H1 (cell line): ENCODE results near the gene NDUFA9. TPM values are rescaled to one million over a fixed set of nuclear protein-coding genes. Genes with fewer than 3 reads are reported as not detected.

Source experiments
- CTCF ChIA-PET: fragments of 300-600 bp; sonication (Branson Sonifier 250); formaldehyde crosslinking; loops from one replicate; lab custom pipeline; 2021; ENCODE audit not compliant: partially characterized antibody; lab: Charles Lee
- POLR2A ChIA-PET: fragments of 300-600 bp; sonication (Branson Sonifier 250); formaldehyde crosslinking; loops from one replicate; lab custom pipeline; 2021; ENCODE audit warnings: inconsistent platforms; ENCODE audit not compliant: partially characterized antibody; lab: Charles Lee
- DNase-seq, 2 experiments: peaks; one replicate each; pipeline versions ENCODE4 v3.0.0 to v3.0.0-alpha.2; 2010 to 2022; ENCODE audit warnings: low spot score in 2 of 2, low read depth in 1 of 2, mixed read lengths in 1 of 2
- FAIRE-seq: peaks from 2 replicates; lab custom pipeline; 2011; peaks lifted over from hg19 to GRCh38; lab: Jason Lieb, UNC
- H2AFZ ChIP-seq: 2 replicates; pipeline ENCODE4 v1.8.1; 2012; ENCODE audit warnings: low read length, inconsistent platforms
- H2AK5ac ChIP-seq: 2 replicates; pipeline ENCODE4 v1.6.1; 2013; ENCODE audit warnings: low read depth, low read length
- H2BK120ac ChIP-seq: replicated peaks from 2 replicates; pipeline ENCODE3; 2013; ENCODE audit warnings: low read depth, low read length, inconsistent platforms
- H2BK12ac ChIP-seq: 2 replicates; pipeline ENCODE4 v1.6.1; 2013; ENCODE audit warnings: low read depth, low read length
- H2BK15ac ChIP-seq: 2 replicates; pipeline ENCODE4 v1.6.1; 2013; ENCODE audit warnings: low read length
- H2BK20ac ChIP-seq: 2 replicates; pipeline ENCODE4 v1.6.1; 2013; ENCODE audit warnings: low read length
- H2BK5ac ChIP-seq: 2 replicates; pipeline ENCODE4 v1.6.1; 2013; ENCODE audit warnings: low read depth, low read length
- H3K14ac ChIP-seq: 2 replicates; pipeline ENCODE4 v1.6.1; 2013; ENCODE audit warnings: inconsistent platforms; ENCODE audit not compliant: insufficient read length
- H3K18ac ChIP-seq: 2 replicates; pipeline ENCODE4 v1.6.1; 2013; ENCODE audit warnings: low read length; ENCODE audit errors: extremely low read depth
- H3K23ac ChIP-seq: 2 replicates; pipeline ENCODE4 v1.6.1; 2013; ENCODE audit warnings: inconsistent platforms; ENCODE audit not compliant: insufficient read length
- H3K23me2 ChIP-seq: 2 replicates; pipeline ENCODE4 v1.6.1; 2013; ENCODE audit warnings: low read depth, low read length
- H3K27ac ChIP-seq: 2 replicates; pipeline ENCODE4 v1.6.1; 2011; ENCODE audit warnings: low read depth, low read length, inconsistent platforms
- H3K27me3 ChIP-seq, 4 experiments: replicated peaks in 1 of 4; 1 replicate in 1 of 4; 2 replicates in 3 of 4; pipeline versions ENCODE4 v1.6.1 to v1.8.1; 2011 to 2013; ENCODE audit warnings: low read length in 3 of 4, mild to moderate bottlenecking in 3 of 4, inconsistent platforms in 2 of 4, mixed read lengths in 2 of 4, moderate library complexity in 1 of 4; ENCODE audit not compliant: control insufficient read depth in 3 of 4, insufficient read depth in 3 of 4; ENCODE audit errors: extremely low read depth in 1 of 4
- H3K36me3 ChIP-seq, 4 experiments: 2 replicates each; pipeline versions ENCODE4 v1.6.1 to v1.8.1; 2011 to 2013; ENCODE audit warnings: mild to moderate bottlenecking in 4 of 4, low read length in 3 of 4, moderate library complexity in 2 of 4, control low read depth in 1 of 4, inconsistent platforms in 1 of 4; ENCODE audit not compliant: insufficient read depth in 4 of 4, control insufficient read depth in 2 of 4
- H3K4ac ChIP-seq: replicated peaks from 2 replicates; pipeline ENCODE3; 2013; ENCODE audit warnings: low read length, low read depth, mixed read lengths, inconsistent platforms; ENCODE audit not compliant: insufficient read length
- H3K4me1 ChIP-seq, 4 experiments: replicated peaks in 1 of 4; 1 replicate in 1 of 4; 2 replicates in 3 of 4; pipeline versions ENCODE4 v1.6.1 to v1.8.1; 2011 to 2013; ENCODE audit warnings: low read length in 3 of 4, inconsistent platforms in 2 of 4, mixed read lengths in 1 of 4; ENCODE audit not compliant: insufficient read depth in 4 of 4, control insufficient read depth in 3 of 4
- H3K4me2 ChIP-seq, 2 experiments: 2 replicates each; pipeline versions ENCODE4 v1.6.1 to v1.8.1; 2011 to 2013; ENCODE audit warnings: low read depth in 2 of 2, low read length in 2 of 2, control low read depth in 1 of 2, inconsistent platforms in 1 of 2, mild to moderate bottlenecking in 1 of 2; ENCODE audit not compliant: insufficient read depth in 1 of 2
- H3K4me3 ChIP-seq, 4 experiments: fragments of 200-600, 300-600 bp in 1 of 4; sonication (generic), shearing (Covaris generic), sonication (Bioruptor Twin) in 1 of 4; 2 replicates each; pipeline versions ENCODE4 v1.5.1 to v1.8.1; 2011 to 2016; ENCODE audit warnings: low read length in 4 of 4, low read depth in 3 of 4, control low read depth in 2 of 4, inconsistent platforms in 2 of 4, mild to moderate bottlenecking in 2 of 4, mixed read lengths in 1 of 4, moderate library complexity in 1 of 4; ENCODE audit not compliant: insufficient read depth in 2 of 4; ENCODE audit errors: extremely low read depth in 1 of 4
- H3K56ac ChIP-seq: replicated peaks from 2 replicates; pipeline ENCODE3; 2013; ENCODE audit warnings: low read depth, mild to moderate bottlenecking, mixed read lengths, low read length, inconsistent platforms; ENCODE audit not compliant: insufficient read length
- H3K79me1 ChIP-seq: 2 replicates; pipeline ENCODE4 v1.6.1; 2013; ENCODE audit warnings: low read depth, low read length, control low read depth
- H3K79me2 ChIP-seq, 2 experiments: 2 replicates each; pipeline versions ENCODE4 v1.6.1 to v1.8.1; 2012 to 2013; ENCODE audit warnings: low read length in 2 of 2, mild to moderate bottlenecking in 2 of 2, inconsistent platforms in 1 of 2; ENCODE audit not compliant: insufficient read depth in 2 of 2, control insufficient read depth in 1 of 2
- H3K9ac ChIP-seq, 4 experiments: replicated peaks in 1 of 4; 1 replicate in 1 of 4; 2 replicates in 3 of 4; pipeline versions ENCODE4 v1.6.1 to v1.8.1; 2011 to 2013; ENCODE audit warnings: low read depth in 3 of 4, low read length in 3 of 4, control low read depth in 2 of 4, mild to moderate bottlenecking in 2 of 4, moderate library complexity in 2 of 4, inconsistent platforms in 1 of 4; ENCODE audit errors: extremely low read depth in 1 of 4
- H3K9me3 ChIP-seq, 2 experiments: 2 replicates each; pipeline versions ENCODE4 v1.6.1 to v1.8.1; 2012 to 2013; ENCODE audit warnings: mild to moderate bottlenecking in 2 of 2, moderate library complexity in 2 of 2, control low read depth in 1 of 2, inconsistent platforms in 1 of 2, low read depth in 1 of 2, low read length in 1 of 2, mixed read lengths in 1 of 2; ENCODE audit not compliant: insufficient read depth in 2 of 2
- H4K20me1 ChIP-seq, 2 experiments: replicated peaks in 1 of 2; 2 replicates each; pipeline versions ENCODE3 to v1.8.1; 2011 to 2013; ENCODE audit warnings: inconsistent platforms in 2 of 2, low read length in 2 of 2, mild to moderate bottlenecking in 1 of 2; ENCODE audit not compliant: insufficient read depth in 2 of 2, control insufficient read depth in 1 of 2
- H4K5ac ChIP-seq: 2 replicates; pipeline ENCODE4 v1.6.1; 2013; ENCODE audit warnings: low read length, low read depth, mixed read lengths, inconsistent platforms; ENCODE audit not compliant: insufficient read length
- H4K8ac ChIP-seq: 2 replicates; pipeline ENCODE4 v1.8.0; 2013; ENCODE audit warnings: mild to moderate bottlenecking, moderate library complexity, low read length, inconsistent platforms; ENCODE audit not compliant: insufficient read depth; ENCODE audit errors: extremely low read depth
- H4K91ac ChIP-seq: replicated peaks from 2 replicates; pipeline ENCODE3; 2013; ENCODE audit warnings: low read length, mixed read lengths, inconsistent platforms; ENCODE audit not compliant: insufficient read length
- CHD2 ChIP-seq: IDR thresholded peaks from 2 replicates; pipeline ENCODE4 v1.6.1; 2012; ENCODE audit warnings: low read length, improper control_type of control experiment
- CTBP2 ChIP-seq: IDR thresholded peaks from 2 replicates; pipeline ENCODE4 v1.7.0; 2011; ENCODE audit warnings: borderline replicate concordance, mild to moderate bottlenecking, moderate library complexity, mixed read lengths, low read length; ENCODE audit not compliant: insufficient read depth, insufficient read length
- JUN ChIP-seq: IDR thresholded peaks from 2 replicates; pipeline ENCODE4 v1.6.1; 2011; ENCODE audit warnings: low read depth, mild to moderate bottlenecking, improper control_type of control experiment, low read length
- MAFK ChIP-seq: IDR thresholded peaks from 2 replicates; pipeline ENCODE4 v1.6.1; 2012; ENCODE audit warnings: low read depth, mild to moderate bottlenecking, improper control_type of control experiment, low read length
- RBBP5 ChIP-seq: IDR thresholded peaks from 2 replicates; pipeline ENCODE4 v1.7.1; 2012; ENCODE audit warnings: low read depth, mild to moderate bottlenecking, inconsistent platforms, low read length, moderate library complexity, borderline replicate concordance
- TEAD4 ChIP-seq: IDR thresholded peaks from 2 replicates; pipeline ENCODE4 v1.6.1; 2012; ENCODE audit warnings: low read depth, low read length, inconsistent platforms, mixed read lengths
- WGBS, 2 experiments: shearing (Covaris generic) in 1 of 2; methylation state at CpG; one replicate each; pipeline versions ENCODE4 v1.1.6 to v1.1.7; 2013 to 2015; ENCODE audit warnings: low lambda C conversion rate in 2 of 2, mixed read lengths in 2 of 2, inconsistent platforms in 1 of 2, low coverage in 1 of 2, missing lambda C conversion rate in 1 of 2; ENCODE audit not compliant: insufficient replicate concordance in 2 of 2, insufficient coverage in 1 of 2, insufficient read length in 1 of 2; ENCODE audit errors: extremely low coverage in 1 of 2, missing lambda C conversion rate in 1 of 2; 5-methylcytosine and 5-hydroxymethylcytosine counted together
- polyA plus RNA-seq, 7 experiments: library from polyadenylated mRNA; depleted of rRNA in 3 of 7; stranded (reverse) in 5 of 7; unstranded in 2 of 7; fragments of >200 nt in 5 of 7; fragments of 200-250 nt in 2 of 7; gene quantifications; 1 replicate in 5 of 7; 2 replicates in 1 of 7; 4 replicates in 1 of 7; pipeline versions ENCODE4 v1.2.1 to v1.2.3, GENCODE V29; 2011 to 2013; ENCODE audit warnings: missing spikeins in 2 of 7, mixed read lengths in 2 of 7
- total RNA-seq: library from RNA; stranded (reverse); fragmentation: NEBNext Ultra II Directional; extraction: Animal tissue kit (Norgen Biotek cat#: 25700); gene quantifications from 2 replicates; pipeline ENCODE4 v1.2.1, GENCODE V29; 2021

The NDUFA9 gene
- total and polyA plus RNA-seq, 2 of the 8 experiments (the other 6 are each of a cell fraction or from before 2014, with no cell fraction given): 50.2 to 67.0 TPM

DNA sequence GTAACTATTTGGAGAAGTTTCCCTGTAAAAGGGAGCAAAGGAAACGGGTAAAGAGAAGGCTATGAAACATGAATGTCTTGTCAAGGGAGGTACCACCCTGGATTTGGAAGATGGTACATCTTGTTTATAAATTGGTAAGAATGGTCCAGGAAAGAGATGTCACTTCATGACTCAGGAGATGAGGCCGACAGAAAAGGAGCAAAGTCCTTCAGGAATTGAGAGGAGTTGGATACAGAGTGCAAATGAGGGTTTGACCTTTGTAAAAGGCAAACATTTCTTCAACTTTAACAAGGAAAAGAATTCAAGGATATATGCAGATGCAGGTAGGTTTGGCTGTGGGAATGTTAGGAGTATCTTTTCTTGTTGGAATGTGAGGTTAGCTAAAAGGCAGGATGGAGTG, 30.8 kb downstream of the NDUFA9 start:
- FAIRE-seq: no peak
- TF ChIP-seq JUN: no peak
- no peak for TF ChIP-seq CTBP2
- TF ChIP-seq TEAD4: no peak
- no peak for TF ChIP-seq CHD2
- no peak for TF ChIP-seq RBBP5
- no peak for TF ChIP-seq MAFK

More for the DNA sequence above, 30.8 kb downstream of the NDUFA9 start:
- H3K36me3 ChIP-seq: peaks cover 0 to 23% (median 9%) of the 10 kb centered on the region in 4 experiments; a peak in 5 of 8 replicates
- DNase-seq: no peak
- 89% methylated on average over 2 of the region's 2 CpGs; no CpG with 5 or more reads in 1 of the 2 experiments for WGBS, 2 experiments
- H3K4ac ChIP-seq: no peak overlapping the region
- no peak overlapping the region for H2AFZ ChIP-seq
- H4K91ac ChIP-seq: no peak overlapping the region
- no peak overlapping the region for H3K4me2 ChIP-seq
- H3K56ac ChIP-seq: no peak overlapping the region
- H3K18ac ChIP-seq: no peak overlapping the region
- no peaks in the 10 kb centered on the region for H3K23me2 ChIP-seq
- H3K4me3 ChIP-seq: no peak overlapping the region
- no peak overlapping the region for H3K23ac ChIP-seq
- no peaks in the 10 kb centered on the region for H3K79me2 ChIP-seq
- H3K27me3 ChIP-seq: no peaks in the 10 kb centered on the region
- no peak overlapping the region for H3K27ac ChIP-seq
- H3K14ac ChIP-seq: no peak overlapping the region
- no peak overlapping the region for H4K8ac ChIP-seq
- H2AK5ac ChIP-seq: no peak overlapping the region
- H2BK15ac ChIP-seq: no peak overlapping the region
- no peak overlapping the region for H2BK5ac ChIP-seq
- H2BK20ac ChIP-seq: no peak overlapping the region; the same call in 1 of the 2 replicates
- H4K20me1 ChIP-seq: peaks cover 0 to 2% of the 10 kb centered on the region in 2 experiments
- H3K9me3 ChIP-seq: no peaks in the 10 kb centered on the region
- H3K4me1 ChIP-seq: no peaks in the 10 kb centered on the region
- H2BK120ac ChIP-seq: no peak overlapping the region
- H3K79me1 ChIP-seq: no peaks in the 10 kb centered on the region
- POLR2A ChIA-PET: interaction anchor here (1.4 kb wide), 1 partner anchor 15 kb away, joined by 4 read pairs; no protein-coding TSS in a partner anchor
- CTCF ChIA-PET: interaction anchor here (1.0 kb wide), 1 partner anchor 100 kb away, joined by 3 read pairs; no protein-coding TSS in a partner anchor
- H2BK12ac ChIP-seq: no peak overlapping the region
- H3K9ac ChIP-seq: no peak overlapping the region
- no peak overlapping the region for H4K5ac ChIP-seq
